SK-N-MC (cell line): ENCODE results near the gene ESCO1.
A peak's percentile ranks its signal among the peaks of the same experiment; 100 is the strongest.
"Not testable (repeated sequence)": the region's sequence is repeated elsewhere in the genome, so short reads cannot be mapped to it uniquely, and the experiment has no call there.

Experiments
- DNase-seq: peaks from one replicate; pipeline ENCODE4 v3.0.0-alpha.2; 2011; ENCODE audit warnings: low read depth, low spot score
- H3K27ac ChIP-seq: fragments of 200-600 bp; sonication (generic); 2 replicates; pipeline ENCODE4 v1.5.1; 2016; ENCODE audit warnings: mixed run types
- H3K36me3 ChIP-seq: fragments of 200-600 bp; sonication (generic); 2 replicates; pipeline ENCODE4 v1.6.1; 2017; ENCODE audit warnings: antibody characterized with exemption, low read length, mixed read lengths; ENCODE audit not compliant: insufficient read depth
- H3K4me3 ChIP-seq: fragments of 200-600 bp; sonication (generic); 2 replicates; pipeline ENCODE4 v1.5.1; 2016
- H3K9ac ChIP-seq: fragments of 200-600 bp; sonication (generic); 2 replicates; pipeline ENCODE4 v1.8.0; 2017; ENCODE audit warnings: mixed run types, mixed read lengths; ENCODE audit not compliant: insufficient read length
- H3K9me3 ChIP-seq: fragments of 200-600 bp; sonication (generic); 2 replicates; pipeline ENCODE4 v1.6.1; 2017; ENCODE audit warnings: low read depth, mild to moderate bottlenecking, antibody characterized with exemption, low read length, moderate library complexity, mixed read lengths
- EZH2 ChIP-seq: fragments of 200-600 bp; sonication (generic); IDR thresholded peaks from one replicate; pipeline ENCODE4 v1.6.1; 2017; ENCODE audit warnings: antibody characterized with exemption
- FOXP2 ChIP-seq: optimal IDR thresholded peaks from 2 replicates; pipeline ENCODE3; 2011; ENCODE audit warnings: mild to moderate bottlenecking, moderate library complexity; ENCODE audit not compliant: insufficient read depth; ENCODE audit errors: extremely low read length, control extremely low read depth
- POLR2AphosphoS5 ChIP-seq: IDR thresholded peaks from 2 replicates; pipeline ENCODE4 v1.6.1; 2012; ENCODE audit warnings: mild to moderate bottlenecking, low read depth, low read length, borderline replicate concordance

ESCO1 gene, protein sequence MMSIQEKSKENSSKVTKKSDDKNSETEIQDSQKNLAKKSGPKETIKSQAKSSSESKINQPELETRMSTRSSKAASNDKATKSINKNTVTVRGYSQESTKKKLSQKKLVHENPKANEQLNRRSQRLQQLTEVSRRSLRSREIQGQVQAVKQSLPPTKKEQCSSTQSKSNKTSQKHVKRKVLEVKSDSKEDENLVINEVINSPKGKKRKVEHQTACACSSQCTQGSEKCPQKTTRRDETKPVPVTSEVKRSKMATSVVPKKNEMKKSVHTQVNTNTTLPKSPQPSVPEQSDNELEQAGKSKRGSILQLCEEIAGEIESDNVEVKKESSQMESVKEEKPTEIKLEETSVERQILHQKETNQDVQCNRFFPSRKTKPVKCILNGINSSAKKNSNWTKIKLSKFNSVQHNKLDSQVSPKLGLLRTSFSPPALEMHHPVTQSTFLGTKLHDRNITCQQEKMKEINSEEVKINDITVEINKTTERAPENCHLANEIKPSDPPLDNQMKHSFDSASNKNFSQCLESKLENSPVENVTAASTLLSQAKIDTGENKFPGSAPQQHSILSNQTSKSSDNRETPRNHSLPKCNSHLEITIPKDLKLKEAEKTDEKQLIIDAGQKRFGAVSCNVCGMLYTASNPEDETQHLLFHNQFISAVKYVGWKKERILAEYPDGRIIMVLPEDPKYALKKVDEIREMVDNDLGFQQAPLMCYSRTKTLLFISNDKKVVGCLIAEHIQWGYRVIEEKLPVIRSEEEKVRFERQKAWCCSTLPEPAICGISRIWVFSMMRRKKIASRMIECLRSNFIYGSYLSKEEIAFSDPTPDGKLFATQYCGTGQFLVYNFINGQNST

DNA sequence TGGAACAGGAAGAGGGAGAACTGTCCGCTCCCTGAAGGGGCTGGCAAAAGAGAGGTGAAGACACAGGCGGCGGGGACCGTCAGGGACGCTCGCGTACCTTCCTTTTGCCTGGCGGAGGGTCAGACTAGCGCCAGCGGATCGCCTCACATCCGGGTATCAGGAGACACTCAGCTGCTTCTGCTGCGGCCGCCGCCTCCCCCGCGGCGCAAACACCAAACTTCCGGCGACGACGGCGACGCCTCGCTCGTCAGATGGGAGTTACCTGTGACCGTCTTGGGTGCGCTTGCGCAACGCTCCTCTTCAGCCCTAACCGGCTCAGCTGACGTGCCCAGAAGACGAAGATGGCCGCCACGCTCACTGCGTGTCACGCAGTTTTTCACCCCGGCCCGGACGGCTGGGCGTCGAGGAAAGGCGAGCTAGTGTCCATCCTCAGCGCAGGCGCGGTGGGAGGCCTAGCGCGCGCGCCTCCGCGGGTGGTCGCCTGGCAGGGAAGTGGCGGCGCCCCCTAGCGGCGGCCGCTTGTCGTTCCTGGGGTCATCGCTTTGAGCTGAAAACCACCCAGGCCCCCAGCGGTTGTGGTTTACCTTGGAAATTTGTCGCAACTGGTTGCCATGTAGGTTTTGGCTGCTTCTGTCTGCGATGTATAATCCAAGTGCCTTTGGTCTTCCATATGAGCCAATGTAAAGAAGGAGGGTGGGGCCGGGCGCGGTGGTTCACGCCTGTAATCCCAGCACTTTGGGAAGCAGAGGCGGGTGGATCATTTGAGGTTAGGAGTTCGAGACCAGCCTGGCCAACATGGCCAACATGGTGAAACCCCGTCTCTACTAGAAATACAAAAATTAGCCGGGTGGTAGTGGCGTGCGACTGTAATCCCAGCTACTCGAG is at the start of gene ESCO1:
ESCO1 (minus strand) TSS at position 179 of the 885 bp plus-strand sequence. CDS start 25,861 bp downstream, outside the sequence.
- no peaks in the 10 kb centered on the region for H3K36me3 ChIP-seq
- peak within 1 kb of the TSS; percentile 90 for H3K9ac ChIP-seq
- no peak for TF ChIP-seq EZH2
- peak; percentile 36 for TF ChIP-seq FOXP2
- peak; percentile 81; the same call in 1 of the 2 replicates for TF ChIP-seq POLR2AphosphoS5
- peak within 1 kb of the TSS; percentile 99 for H3K4me3 ChIP-seq
- peak within 1 kb of the TSS; percentile 76 for H3K27ac ChIP-seq
- no peaks in the 10 kb centered on the region for H3K9me3 ChIP-seq
- DNase-seq, result peak; percentile 73

DNA sequence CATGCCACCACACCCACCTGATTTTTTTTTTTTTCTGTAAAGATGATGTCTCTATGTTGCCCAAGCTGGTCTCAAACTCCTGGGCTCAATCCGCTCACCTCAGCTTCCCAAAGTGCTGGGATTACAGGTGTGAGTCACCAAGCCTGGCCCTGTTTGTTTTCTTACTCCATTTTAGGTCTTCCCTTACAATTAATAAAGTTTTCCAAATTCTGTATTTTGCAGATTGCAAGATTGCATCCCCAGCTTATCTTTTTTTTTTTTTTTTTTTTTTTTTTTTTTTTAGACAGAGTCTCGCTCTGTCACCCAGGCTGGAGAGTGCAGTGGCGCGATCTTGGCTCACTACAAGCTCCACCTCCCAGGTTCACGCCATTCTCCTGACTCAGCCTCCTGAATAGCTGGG is 39.9 kb upstream of the ESCO1 start:
- not testable (repeated sequence) for H3K9me3 ChIP-seq, H3K27ac ChIP-seq, H3K36me3 ChIP-seq, H3K4me3 ChIP-seq, H3K9ac ChIP-seq, DNase-seq

DNA sequence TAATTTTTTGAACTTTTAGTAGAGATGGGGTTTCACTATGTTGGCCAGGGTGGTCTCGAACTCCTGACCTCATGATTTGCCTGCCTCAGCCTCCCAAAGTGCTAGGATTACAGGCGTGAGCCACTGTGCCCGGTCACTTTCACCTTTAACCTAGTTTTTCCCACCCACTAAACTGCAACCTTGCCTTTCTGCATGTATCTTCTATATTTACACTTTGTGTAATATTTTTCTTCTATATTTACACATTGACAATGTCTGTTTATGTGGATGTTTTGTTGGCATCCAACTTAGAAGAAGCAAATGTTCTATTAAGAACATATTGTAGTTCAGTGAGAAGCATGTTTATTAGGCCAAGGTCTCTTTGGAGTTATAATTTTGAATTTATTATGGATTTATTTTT is 38.3 kb upstream of the ESCO1 start:
- TF ChIP-seq POLR2AphosphoS5 (no peak), FOXP2 (no peak), EZH2 (no peak)
- no peak overlapping the region for H3K4me3 ChIP-seq

DNA sequence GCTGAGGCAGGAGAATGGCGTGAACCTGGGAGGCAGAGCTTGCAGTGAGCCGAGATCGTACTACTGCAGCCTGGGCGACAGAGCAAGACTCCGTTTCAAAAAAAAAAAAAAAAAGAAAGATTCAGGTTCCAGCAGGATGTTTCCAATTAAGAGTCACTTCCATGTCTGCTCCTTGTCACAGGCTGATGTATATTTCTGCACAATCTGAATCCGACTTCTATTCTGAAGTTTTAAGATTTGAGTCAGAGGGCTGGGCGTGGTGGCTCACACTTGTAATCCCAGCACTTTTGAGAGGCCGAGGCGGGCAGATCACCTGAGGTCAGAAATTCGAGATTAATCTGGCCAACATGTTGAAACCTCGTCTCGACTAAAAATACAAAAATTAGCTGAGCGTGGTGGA is 36.3 kb upstream of the ESCO1 start:
- Histone ChIP-seq H3K9me3 (no peaks in the 10 kb centered on the region), H3K36me3 (peaks cover 35% of the 10 kb centered on the region), H3K4me3 (no peak overlapping the region), H3K27ac (no peak overlapping the region), H3K9ac (no peak overlapping the region)
- TF ChIP-seq FOXP2 (no peak), POLR2AphosphoS5 (no peak), EZH2 (no peak)
- no peak for DNase-seq

More for the DNA sequence above, 38.3 kb upstream of the ESCO1 start:
- Histone ChIP-seq H3K9ac (no peak overlapping the region), H3K27ac (0 out of 2 replicates have a peak overlapping the region, but pooled peaks have one; percentile 25), H3K36me3 (peaks cover 20% of the 10 kb centered on the region), H3K9me3 (no peaks in the 10 kb centered on the region)
- no peak for DNase-seq

DNA sequence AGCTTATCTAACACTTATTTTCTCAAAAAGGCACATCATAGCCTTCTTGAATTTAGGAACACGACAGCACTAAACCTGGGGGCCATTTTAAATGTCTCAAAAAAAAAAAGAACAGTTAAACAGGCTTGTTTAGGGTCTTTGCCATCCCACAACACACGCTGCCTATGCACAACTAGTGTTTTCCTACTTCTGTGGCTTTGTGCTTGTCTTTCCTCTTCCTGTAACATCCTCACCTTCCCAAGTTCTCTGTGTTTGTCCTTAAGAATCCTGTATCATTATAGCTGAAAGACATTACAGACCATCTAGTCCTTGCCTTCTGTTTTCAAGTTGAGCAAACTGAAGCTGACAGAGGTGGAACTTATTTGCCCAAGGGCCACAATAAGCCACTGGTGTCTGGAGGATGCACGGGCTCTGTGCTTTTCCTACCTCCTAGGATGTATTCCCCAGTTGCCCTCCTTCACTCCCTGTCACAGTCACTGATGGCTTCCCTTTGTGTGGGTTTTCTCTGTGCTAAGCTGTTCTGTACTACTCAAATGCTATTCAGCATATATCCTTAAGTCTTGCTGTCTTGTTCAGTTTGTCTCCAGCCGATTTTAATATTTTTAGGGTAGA is 34.2 kb upstream of the ESCO1 start:
- H3K9ac ChIP-seq, result no peak overlapping the region
- TF ChIP-seq EZH2, result no peak
- TF ChIP-seq POLR2AphosphoS5, result no peak
- no peak for TF ChIP-seq FOXP2
- no peak for DNase-seq
- H3K27ac ChIP-seq, result 0 out of 2 replicates have a peak overlapping the region, but pooled peaks have one; percentile 6
- H3K36me3 ChIP-seq, result peaks cover 52% of the 10 kb centered on the region
- no peak overlapping the region for H3K4me3 ChIP-seq
- H3K9me3 ChIP-seq, result no peaks in the 10 kb centered on the region

DNA sequence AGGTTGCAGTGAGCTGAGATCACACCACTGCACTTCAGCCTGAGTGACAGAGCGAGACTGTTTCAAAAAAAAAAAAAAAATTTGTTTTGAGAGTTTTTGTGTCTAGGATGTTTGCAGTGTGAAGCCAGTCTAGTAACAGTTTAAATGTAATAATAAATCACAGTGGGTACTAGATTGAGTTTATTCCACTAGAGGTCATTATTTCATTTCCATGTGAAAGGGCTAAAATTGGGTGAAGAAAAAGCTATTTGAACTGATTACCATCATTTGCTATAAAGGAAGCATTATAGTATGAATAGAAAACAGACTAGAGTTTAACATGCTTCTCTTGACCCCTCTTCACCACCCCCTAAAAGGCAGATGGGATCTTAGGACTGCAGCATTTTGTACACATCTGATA is 31.9 kb upstream of the ESCO1 start:
- Histone ChIP-seq H3K36me3 (peaks cover 75% of the 10 kb centered on the region), H3K9ac (no peak overlapping the region), H3K4me3 (no peak overlapping the region), H3K9me3 (no peaks in the 10 kb centered on the region), H3K27ac (no peak overlapping the region; the same call in 1 of the 2 replicates)
- TF ChIP-seq FOXP2 (no peak), EZH2 (no peak), POLR2AphosphoS5 (no peak)
- DNase-seq, result no peak

DNA sequence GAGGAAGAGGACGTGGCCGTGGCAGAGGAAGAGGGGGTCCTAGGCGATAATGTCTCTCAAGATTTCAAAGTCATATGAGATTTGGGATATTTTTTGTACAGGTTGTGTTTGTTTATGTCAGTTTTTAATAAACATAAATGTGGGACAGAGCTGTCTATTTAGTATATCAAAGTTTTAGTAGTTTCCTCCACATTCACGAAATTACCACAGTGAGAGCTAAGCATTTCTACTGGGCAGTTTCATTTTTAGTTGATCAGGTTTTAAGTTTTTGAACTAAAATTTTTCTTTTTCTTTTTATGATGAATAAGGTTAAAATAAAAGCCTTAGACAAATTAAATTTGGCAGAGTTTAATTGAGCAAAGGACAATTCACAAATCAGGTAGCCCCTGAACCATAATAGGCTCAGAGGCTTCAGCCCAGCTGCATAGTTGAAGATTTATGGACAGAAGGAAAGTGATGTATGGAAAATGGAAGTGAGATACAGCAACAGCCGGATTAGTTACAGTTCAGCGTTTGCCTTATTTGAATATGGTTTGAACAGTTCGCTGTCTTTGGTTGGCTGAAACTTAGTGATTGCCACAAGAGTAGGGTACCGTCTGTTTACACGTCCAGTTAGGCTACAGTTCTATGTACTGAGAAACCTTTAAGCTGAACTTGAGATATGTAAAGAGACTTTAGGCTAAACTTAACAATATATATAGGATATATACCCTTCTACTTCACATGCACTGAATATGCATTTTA is 28.8 kb upstream of the ESCO1 start:
- Histone ChIP-seq H3K27ac (no peak overlapping the region), H3K36me3 (peaks cover 84% of the 10 kb centered on the region), H3K9me3 (no peaks in the 10 kb centered on the region), H3K4me3 (no peak overlapping the region), H3K9ac (no peak overlapping the region)
- no peak for TF ChIP-seq EZH2
- TF ChIP-seq POLR2AphosphoS5, result no peak
- no peak for TF ChIP-seq FOXP2
- no peak for DNase-seq

DNA sequence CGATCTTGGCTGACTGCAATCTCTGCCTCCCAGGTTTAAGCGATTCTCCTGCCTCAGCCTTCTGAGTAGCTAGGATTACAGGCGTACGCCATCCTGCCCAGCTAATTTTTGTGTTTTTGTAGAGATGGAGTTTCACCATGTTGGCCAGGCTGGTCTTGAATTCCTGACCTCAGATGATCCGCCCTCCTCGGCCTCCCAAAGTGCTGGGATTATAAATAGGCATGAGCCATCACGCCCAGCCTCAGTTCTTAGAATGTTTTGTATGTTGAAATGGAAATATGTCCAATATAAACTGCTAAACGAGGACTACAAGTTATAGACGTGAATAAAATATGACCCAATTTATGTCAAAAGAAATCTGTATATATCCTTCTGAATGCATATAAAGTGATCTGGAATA is 21.1 kb upstream of the ESCO1 start:
- not testable (repeated sequence) for DNase-seq, H3K27ac ChIP-seq, H3K4me3 ChIP-seq, H3K9ac ChIP-seq, H3K9me3 ChIP-seq
- H3K36me3 ChIP-seq, result peaks cover 85% of the 10 kb centered on the region
